CD14-positive monocyte (primary cell): ENCODE data around the gene MRPL43. TPM values are rescaled to one million over a fixed set of nuclear protein-coding genes. Genes with fewer than 3 reads are reported as not detected.

Experiments
- DNase-seq, 3 donors: peaks; one replicate each; pipeline ENCODE4 v3.0.0-alpha.2; 2011 to 2022
- H2AFZ ChIP-seq: 2 replicates; pipeline ENCODE4 v1.6.0; 2012; ENCODE audit warnings: mild to moderate bottlenecking, low read depth, low read length, inconsistent platforms; ENCODE audit not compliant: insufficient read depth, poor library complexity, severe bottlenecking
- H3K27ac ChIP-seq, 2 donors: 1 replicate in 1 of 2; 2 replicates in 1 of 2; pipeline ENCODE4 v1.5.1; 2012 to 2013; ENCODE audit warnings: low read length in 2 of 2, control low read depth in 1 of 2, inconsistent platforms in 1 of 2, low read depth in 1 of 2, mild to moderate bottlenecking in 1 of 2
- H3K27me3 ChIP-seq, 2 donors: one replicate each; pipeline versions ENCODE4 v1.6.0 to v1.6.1; 2011 to 2013; ENCODE audit warnings: low read length in 2 of 2; ENCODE audit not compliant: control insufficient read depth in 2 of 2, insufficient read depth in 2 of 2
- H3K36me3 ChIP-seq, 2 donors: replicated peaks in 1 of 2; 1 replicate in 1 of 2; 2 replicates in 1 of 2; pipeline versions ENCODE4 v1.5.1 to v1.6.1; 2012 to 2013; ENCODE audit warnings: low read length in 2 of 2, control low read depth in 1 of 2, inconsistent platforms in 1 of 2, mild to moderate bottlenecking in 1 of 2; ENCODE audit not compliant: insufficient read depth in 2 of 2, control insufficient read depth in 1 of 2
- H3K4me1 ChIP-seq, 2 donors: 1 replicate in 1 of 2; 2 replicates in 1 of 2; pipeline versions ENCODE4 v1.5.1 to v1.6.1; 2012 to 2013; ENCODE audit warnings: low read length in 2 of 2, control low read depth in 1 of 2, inconsistent platforms in 1 of 2, mild to moderate bottlenecking in 1 of 2, moderate library complexity in 1 of 2; ENCODE audit not compliant: insufficient read depth in 2 of 2, control insufficient read depth in 1 of 2
- H3K4me2 ChIP-seq: replicated peaks from 2 replicates; pipeline ENCODE3; 2012; ENCODE audit warnings: low read length, moderate library complexity, mild to moderate bottlenecking; ENCODE audit not compliant: poor library complexity, severe bottlenecking; ENCODE audit errors: extremely low read depth
- H3K4me3 ChIP-seq, 3 experiments: fragments of 200-600 bp in 1 of 3; sonication (generic) in 1 of 3; replicated peaks in 1 of 3; 1 replicate in 2 of 3; 2 replicates in 1 of 3; pipeline ENCODE4 v1.5.1; 2011 to 2013; ENCODE audit warnings: low read length in 3 of 3, mild to moderate bottlenecking in 3 of 3, control low read depth in 2 of 3, low read depth in 2 of 3, inconsistent platforms in 1 of 3, moderate library complexity in 1 of 3
- H3K79me2 ChIP-seq: 2 replicates; pipeline ENCODE4 v1.6.0; 2012; ENCODE audit warnings: mild to moderate bottlenecking, control low read depth, inconsistent platforms, low read length, moderate library complexity; ENCODE audit not compliant: insufficient read depth
- H3K9ac ChIP-seq: 2 replicates; pipeline ENCODE4 v1.6.0; 2017; ENCODE audit warnings: low read length, mild to moderate bottlenecking; ENCODE audit not compliant: insufficient read depth, poor library complexity, severe bottlenecking
- H3K9me3 ChIP-seq, 2 donors: replicated peaks in 1 of 2; 1 replicate in 1 of 2; 2 replicates in 1 of 2; pipeline versions ENCODE4 v1.5.1 to v1.6.1; 2012 to 2013; ENCODE audit warnings: low read length in 2 of 2, control low read depth in 1 of 2; ENCODE audit not compliant: control insufficient read depth in 1 of 2, insufficient read depth in 1 of 2
- H4K20me1 ChIP-seq: 2 replicates; pipeline ENCODE4 v1.6.0; 2012; ENCODE audit warnings: mild to moderate bottlenecking, low read length, control low read depth, moderate library complexity; ENCODE audit not compliant: insufficient read depth
- H3K27ac Mint-ChIP-seq, 7 donors: one replicate each; pipeline ENCODE4 v1.8.0; 2020; ENCODE audit warnings: mild to moderate bottlenecking in 7 of 7, mixed read lengths in 7 of 7, moderate library complexity in 6 of 7, inconsistent platforms in 2 of 7
- H3K27me3 Mint-ChIP-seq, 3 donors: one replicate each; pipeline ENCODE4 v1.8.0; 2021 to 2022; ENCODE audit warnings: low read depth in 3 of 3, mild to moderate bottlenecking in 3 of 3, mixed read lengths in 3 of 3, moderate library complexity in 3 of 3, inconsistent platforms in 1 of 3
- H3K36me3 Mint-ChIP-seq, 2 donors: one replicate each; pipeline ENCODE4 v1.8.0; 2020; ENCODE audit warnings: mixed read lengths in 2 of 2, inconsistent platforms in 1 of 2, mild to moderate bottlenecking in 1 of 2
- H3K4me1 Mint-ChIP-seq: one replicate; pipeline ENCODE4 v1.8.0; 2020; ENCODE audit warnings: mild to moderate bottlenecking, mixed read lengths
- H3K4me3 Mint-ChIP-seq, 2 donors: one replicate each; pipeline ENCODE4 v1.8.0; 2020; ENCODE audit warnings: mild to moderate bottlenecking in 2 of 2, mixed read lengths in 2 of 2, moderate library complexity in 1 of 2
- H3K9me3 Mint-ChIP-seq, 7 donors: one replicate each; pipeline ENCODE4 v1.8.0; 2020 to 2022; ENCODE audit warnings: mixed read lengths in 7 of 7, mild to moderate bottlenecking in 6 of 7, moderate library complexity in 6 of 7, inconsistent platforms in 2 of 7
- WGBS: methylation state at CpG from one replicate; pipeline ENCODE4 v1.1.5; 2013; ENCODE audit warnings: missing lambda C conversion rate; ENCODE audit not compliant: insufficient coverage; 5-methylcytosine and 5-hydroxymethylcytosine counted together
- intact Hi-C, 2 donors: fragments of 100-400 bp; cut with micrococcal nuclease; formaldehyde crosslinking; loops; one replicate each; pipeline versions ENCODE4 v1.15.0 to v1.15.1; 2023
- polyA plus RNA-seq, 3 donors: library from polyadenylated mRNA; depleted of rRNA in 1 of 3; unstranded in 2 of 3; stranded (reverse) in 1 of 3; fragments of 300-500 nt in 2 of 3; fragments of >200 nt in 1 of 3; fragmentation: Illumina TruSeq in 2 of 3; gene quantifications; 1 replicate in 2 of 3; 2 replicates in 1 of 3; pipeline ENCODE4 v1.2.3, GENCODE V29; 2012 to 2021
- TF ChIP-seq, protein P1 (sequence below): fragments of 200-600 bp; IDR thresholded peaks from one replicate; pipeline ENCODE4 v1.8.0; 2022; ENCODE audit warnings: antibody characterized with exemption, mild to moderate bottlenecking

Gene MRPL43
- polyA plus RNA-seq, 3 donors: 69.5 to 123 (median 98.0) TPM

DNA sequence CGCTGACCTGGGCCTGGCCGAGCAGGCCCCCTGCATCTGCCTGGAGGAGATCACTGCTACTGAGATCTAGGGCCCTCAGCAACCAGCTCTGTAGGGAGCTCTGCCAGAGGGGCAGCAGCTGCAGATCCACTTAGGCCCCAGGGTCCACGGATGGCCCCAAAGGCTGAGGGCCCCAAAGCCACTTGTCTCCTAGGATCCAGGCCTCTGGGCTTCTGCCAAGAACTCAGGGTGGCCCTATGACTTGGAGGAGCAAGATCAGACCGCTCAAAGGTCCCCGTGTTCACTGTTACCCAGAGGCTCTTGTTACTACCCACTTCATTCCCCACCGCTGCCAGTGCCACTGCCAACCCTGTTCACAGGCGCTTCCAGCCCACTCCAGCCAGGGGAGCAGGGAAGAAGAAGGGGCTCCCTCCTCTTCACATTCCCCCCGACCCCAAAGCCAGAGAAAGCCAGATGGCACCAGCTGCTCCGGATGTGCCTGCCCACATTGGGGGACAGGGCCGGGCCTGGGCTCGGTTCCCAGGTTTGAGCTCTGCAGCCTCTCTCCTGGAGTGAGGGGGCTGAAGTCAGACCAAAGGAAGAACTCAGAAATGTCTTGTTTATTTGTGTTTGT is 19.9 kb upstream of the MRPL43 start:
- H3K9me3 ChIP-seq: no peaks in the 10 kb centered on the region

DNA sequence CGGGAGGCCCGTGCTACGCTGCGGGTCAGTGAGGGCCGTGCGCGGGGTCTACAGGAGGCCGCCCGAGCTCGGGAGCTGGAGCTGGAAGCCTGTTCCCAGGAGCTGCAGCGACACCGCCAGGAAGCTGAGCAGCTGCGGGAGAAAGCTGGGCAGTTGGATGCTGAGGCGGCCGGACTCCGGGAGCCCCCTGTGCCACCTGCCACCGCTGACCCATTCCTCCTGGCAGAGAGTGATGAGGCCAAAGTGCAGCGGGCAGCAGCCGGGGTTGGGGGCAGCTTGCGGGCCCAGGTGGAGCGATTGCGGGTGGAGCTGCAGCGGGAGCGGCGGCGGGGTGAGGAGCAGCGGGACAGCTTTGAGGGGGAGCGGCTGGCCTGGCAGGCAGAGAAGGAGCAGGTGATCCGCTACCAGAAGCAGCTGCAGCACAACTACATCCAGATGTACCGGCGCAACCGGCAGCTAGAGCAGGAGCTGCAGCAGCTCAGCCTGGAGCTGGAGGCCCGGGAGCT is 19.3 kb upstream of the MRPL43 start:
- H3K27me3 ChIP-seq: no peaks in the 10 kb centered on the region
- no peak overlapping the region for H3K27ac Mint-ChIP-seq
- no peak overlapping the region for H3K9ac ChIP-seq
- H2AFZ ChIP-seq: no peak overlapping the region
- H3K36me3 ChIP-seq: peaks cover 3 to 12% of the 10 kb centered on the region in 2 donors
- no peak overlapping the region for H3K4me3 Mint-ChIP-seq
- H3K4me3 ChIP-seq: no peak overlapping the region
- H3K27me3 Mint-ChIP-seq: peaks cover 0 to 3% (median 0%) of the 10 kb centered on the region in 3 donors
- intact Hi-C loops: no loop called here
- no peak overlapping the region for H3K27ac ChIP-seq
- 95% methylated on average over 33 of the region's 33 CpGs for WGBS
- H4K20me1 ChIP-seq: no peaks in the 10 kb centered on the region
- peaks cover 8 to 20% of the 10 kb centered on the region in 2 donors for H3K36me3 Mint-ChIP-seq
- H3K79me2 ChIP-seq: no peaks in the 10 kb centered on the region
- no peaks in the 10 kb centered on the region for H3K4me1 ChIP-seq
- no peaks in the 10 kb centered on the region for H3K4me1 Mint-ChIP-seq
- H3K9me3 Mint-ChIP-seq: no peaks in the 10 kb centered on the region
- no peaks in the 10 kb centered on the region for H3K9me3 ChIP-seq
- no peak for DNase-seq
- TF ChIP-seq, protein P1, sequence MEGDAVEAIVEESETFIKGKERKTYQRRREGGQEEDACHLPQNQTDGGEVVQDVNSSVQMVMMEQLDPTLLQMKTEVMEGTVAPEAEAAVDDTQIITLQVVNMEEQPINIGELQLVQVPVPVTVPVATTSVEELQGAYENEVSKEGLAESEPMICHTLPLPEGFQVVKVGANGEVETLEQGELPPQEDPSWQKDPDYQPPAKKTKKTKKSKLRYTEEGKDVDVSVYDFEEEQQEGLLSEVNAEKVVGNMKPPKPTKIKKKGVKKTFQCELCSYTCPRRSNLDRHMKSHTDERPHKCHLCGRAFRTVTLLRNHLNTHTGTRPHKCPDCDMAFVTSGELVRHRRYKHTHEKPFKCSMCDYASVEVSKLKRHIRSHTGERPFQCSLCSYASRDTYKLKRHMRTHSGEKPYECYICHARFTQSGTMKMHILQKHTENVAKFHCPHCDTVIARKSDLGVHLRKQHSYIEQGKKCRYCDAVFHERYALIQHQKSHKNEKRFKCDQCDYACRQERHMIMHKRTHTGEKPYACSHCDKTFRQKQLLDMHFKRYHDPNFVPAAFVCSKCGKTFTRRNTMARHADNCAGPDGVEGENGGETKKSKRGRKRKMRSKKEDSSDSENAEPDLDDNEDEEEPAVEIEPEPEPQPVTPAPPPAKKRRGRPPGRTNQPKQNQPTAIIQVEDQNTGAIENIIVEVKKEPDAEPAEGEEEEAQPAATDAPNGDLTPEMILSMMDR: no peak
- no peak overlapping the region for H3K4me2 ChIP-seq

More for the DNA sequence above, 19.9 kb upstream of the MRPL43 start:
- TF ChIP-seq, protein P1: no peak
- Histone ChIP-seq H4K20me1 (no peaks in the 10 kb centered on the region), H3K9ac (no peak overlapping the region), H3K27ac (no peak overlapping the region), H3K79me2 (no peaks in the 10 kb centered on the region), H3K4me1 (no peaks in the 10 kb centered on the region), H2AFZ (no peak overlapping the region), H3K27me3 (no peaks in the 10 kb centered on the region), H3K36me3 (peaks cover 3 to 12% of the 10 kb centered on the region in 2 donors), H3K4me2 (no peak overlapping the region), H3K4me3 (no peak overlapping the region)
- 79% methylated on average over 7 of the region's 11 CpGs for WGBS
- no peaks in the 10 kb centered on the region for H3K9me3 Mint-ChIP-seq
- peaks cover 0 to 3% (median 1%) of the 10 kb centered on the region in 3 donors for H3K27me3 Mint-ChIP-seq
- H3K4me3 Mint-ChIP-seq: no peak overlapping the region
- intact Hi-C loops: no loop called here
- H3K4me1 Mint-ChIP-seq: no peaks in the 10 kb centered on the region
- no peak overlapping the region for H3K27ac Mint-ChIP-seq
- peaks cover 8 to 20% of the 10 kb centered on the region in 2 donors for H3K36me3 Mint-ChIP-seq
- DNase-seq: no peak
